HEK293 (cell line): ENCODE measurements around the gene PDLIM7.

Experiments
- CTCF ChIA-PET: fragments of 350-600 bp; formaldehyde crosslinking; extraction: SDS; loops from one replicate; lab custom pipeline; 2021; ENCODE audit warnings: antibody characterized with exemption; lab: Yijun Ruan, JAX
- POLR2A ChIA-PET: fragments of 300-600 bp; formaldehyde crosslinking; extraction: SDS; loops from one replicate; lab custom pipeline; 2020; ENCODE audit warnings: antibody characterized with exemption, inconsistent platforms; lab: Yijun Ruan, JAX
- H3K27ac ChIP-seq: fragments of 200-500 bp; sonication (Bioruptor generic); 2 replicates; pipeline ENCODE4 v1.5.1; 2014; ENCODE audit warnings: low read depth, low read length, control low read depth, inconsistent platforms; ENCODE audit errors: extremely low read depth
- H3K36me3 ChIP-seq, 2 experiments: fragments of 200-500 bp in 1 of 2; sonication (Bioruptor generic) in 1 of 2; 1 replicate in 1 of 2; 2 replicates in 1 of 2; pipeline ENCODE4 v1.5.1; 2014 to 2017; ENCODE audit warnings: inconsistent platforms in 2 of 2, low read length in 2 of 2; ENCODE audit not compliant: control insufficient read depth in 2 of 2, insufficient read depth in 1 of 2
- H3K4me1 ChIP-seq: fragments of 200-500 bp; sonication (Bioruptor generic); 2 replicates; pipeline ENCODE4 v1.5.1; 2014; ENCODE audit warnings: mild to moderate bottlenecking, low read length, inconsistent platforms; ENCODE audit not compliant: control insufficient read depth, insufficient read depth
- H3K4me3 ChIP-seq: 2 replicates; pipeline ENCODE4 v1.5.1; 2011; ENCODE audit warnings: low read depth, mild to moderate bottlenecking, control low read depth, low read length, moderate library complexity
- H3K9me3 ChIP-seq: fragments of 200-500 bp; sonication (Bioruptor generic); 2 replicates; pipeline ENCODE4 v1.5.1; 2014; ENCODE audit warnings: low read depth, low read length, inconsistent platforms; ENCODE audit not compliant: control insufficient read depth, insufficient read depth
- KLF9 ChIP-seq: fragments of 450-650 bp; formaldehyde crosslinking; IDR thresholded peaks from 2 replicates; pipeline ENCODE4 v1.5.1; 2016; ENCODE audit warnings: missing biosample characterization, missing genetic modification characterization, low read depth
- PRDM10 ChIP-seq: fragments of 450-650 bp; formaldehyde crosslinking; IDR thresholded peaks from 2 replicates; pipeline ENCODE4 v1.5.1; 2016; ENCODE audit warnings: missing biosample characterization, missing genetic modification characterization
- SETDB1 ChIP-seq: IDR thresholded peaks from one replicate; pipeline ENCODE4 v1.6.1; 2017; ENCODE audit warnings: mild to moderate bottlenecking, low read length, moderate library complexity, mixed read lengths; ENCODE audit not compliant: insufficient read length
- ZBTB17 ChIP-seq: fragments of 450-650 bp; formaldehyde crosslinking; IDR thresholded peaks from 2 replicates; pipeline ENCODE4 v1.5.1; 2016; ENCODE audit warnings: missing biosample characterization, missing genetic modification characterization
- ZBTB48 ChIP-seq: fragments of 450-650 bp; formaldehyde crosslinking; IDR thresholded peaks from 2 replicates; pipeline ENCODE4 v1.5.1; 2016; ENCODE audit warnings: missing biosample characterization, missing genetic modification characterization
- ZBTB6 ChIP-seq: fragments of 450-650 bp; formaldehyde crosslinking; IDR thresholded peaks from 2 replicates; pipeline ENCODE4 v1.5.1; 2017; ENCODE audit warnings: missing biosample characterization, missing genetic modification characterization
- ZFP69B ChIP-seq: fragments of 450-650 bp; formaldehyde crosslinking; IDR thresholded peaks from 2 replicates; pipeline ENCODE4 v1.5.1; 2016; ENCODE audit warnings: missing biosample characterization, missing genetic modification characterization
- ZNF354C ChIP-seq: fragments of 450-650 bp; formaldehyde crosslinking; IDR thresholded peaks from 2 replicates; pipeline ENCODE4 v1.5.1; 2016; ENCODE audit warnings: missing biosample characterization, missing genetic modification characterization, low read depth, borderline replicate concordance
- ZNF600 ChIP-seq: fragments of 450-650 bp; formaldehyde crosslinking; IDR thresholded peaks from 2 replicates; pipeline ENCODE4 v1.5.1; 2016; ENCODE audit warnings: missing biosample characterization, missing genetic modification characterization
- ZNF658 ChIP-seq: fragments of 450-650 bp; formaldehyde crosslinking; IDR thresholded peaks from 2 replicates; pipeline ENCODE4; 2016; ENCODE audit warnings: missing biosample characterization, missing genetic modification characterization
- ZNF677 ChIP-seq: fragments of 450-650 bp; IDR thresholded peaks from 2 replicates; pipeline ENCODE4 v1.5.0; 2018; ENCODE audit warnings: missing biosample characterization, mild to moderate bottlenecking, missing genetic modification characterization, moderate library complexity
- ZNF692 ChIP-seq: fragments of 450-650 bp; formaldehyde crosslinking; IDR thresholded peaks from 2 replicates; pipeline ENCODE4 v1.5.1; 2016; ENCODE audit warnings: missing biosample characterization, missing genetic modification characterization
- ZSCAN4 ChIP-seq: fragments of 450-650 bp; formaldehyde crosslinking; IDR thresholded peaks from 2 replicates; pipeline ENCODE4 v1.5.1; 2017; ENCODE audit warnings: missing biosample characterization, missing genetic modification characterization

Gene PDLIM7

GRCh38 chr5:177444106-177445051 lies 53.0 kb downstream of the PDLIM7 start (continued):
- peak; percentile 90 for TF ChIP-seq PRDM10 (tag by site-specific recombination)
- no peak for TF ChIP-seq ZNF677 (tag by site-specific recombination)
- no peak for TF ChIP-seq SETDB1
- TF ChIP-seq ZBTB17 (tag by site-specific recombination) = peak; percentile 38
- TF ChIP-seq ZNF354C (tag by site-specific recombination) = no peak
- no peak for TF ChIP-seq ZNF658 (tag by site-specific recombination)
- 0 out of 2 replicates have a peak, but pooled peaks have one; percentile 18 for TF ChIP-seq ZBTB48 (tag by site-specific recombination)
- TF ChIP-seq ZBTB6 (tag by site-specific recombination) = peak; percentile 85
- peak; percentile 60; the same call in 1 of the 2 replicates for TF ChIP-seq ZNF600 (tag by site-specific recombination)
- no peak for TF ChIP-seq KLF9 (tag by site-specific recombination)
- no peak for TF ChIP-seq ZSCAN4 (tag by site-specific recombination)

GRCh38 chr5:177443144-177443983 lies 54.0 kb downstream of the PDLIM7 start:
- Histone ChIP-seq H3K36me3 (peaks cover 5 to 39% of the 10 kb centered on the region in 2 experiments; a peak in 2 of 3 replicates), H3K9me3 (no peaks in the 10 kb centered on the region), H3K27ac (no peak overlapping the region), H3K4me3 (no peak overlapping the region), H3K4me1 (no peaks in the 10 kb centered on the region)
- ChIA-PET POLR2A (interaction anchor here (1.6 to 2.7 kb wide), 4 partner anchors 11 to 16 kb away, joined by 7 to 21 read pairs (median 10); partner anchors contain the start of gene GRK6), CTCF (interaction anchor here (0.6 to 3.5 kb wide), 8 partner anchors 12 to 74 kb away, joined by 3 to 17 read pairs (median 3); no protein-coding TSS in a partner anchor)
- 0 out of 2 replicates have a peak, but pooled peaks have one; percentile 20 for TF ChIP-seq ZNF692 (tag by site-specific recombination)
- TF ChIP-seq ZFP69B (tag by site-specific recombination) = 0 out of 2 replicates have a peak, but pooled peaks have one; percentile 29
- no peak for TF ChIP-seq ZSCAN4 (tag by site-specific recombination)
